DMS153 (cell line): Measurements from ENCODE around the gene TKTL1.

Source experiments
- DNase-seq: peaks from one replicate; lab custom pipeline; 2025; lab: John Stamatoyannopoulos, UW

Gene TKTL1

GRCh38 chrX:154378059-154378798 is 82.6 kb downstream of the TKTL1 start:
- DNase-seq: peak; percentile 19

- DNase-seq: peak; percentile 99
These were observed 83.4 kb downstream of the TKTL1 start, which contains the start of gene EMD for GRCh38 chrX:154378799-154379568. TSS of gene EMD (plus strand) at chrX:154379295. CDS start at chrX:154379485, 190 bp downstream.

- no peak for DNase-seq
These were observed 84.0 kb downstream of the TKTL1 start for GRCh38 chrX:154379569-154379951.
